ENCODE results near the gene IGSF21.

IGSF21 gene

GRCh38 chr1:18192182-18192581, 84.6 kb downstream of the IGSF21 start:
- FAIRE-seq (no peak), DNase-seq (ENCODE audit: insufficient read length, low spot score) (no peak)
- no peak for TF ChIP-seq POLR2A (IDR thresholded peaks at IDR 0.05; ENCODE audit: low read depth, low read length)
- no peak for TF ChIP-seq TAF1 (IDR thresholded peaks at IDR 0.05; ENCODE audit: low read depth, low read length)
- TF ChIP-seq POU2F2 (IDR thresholded peaks at IDR 0.05; ENCODE audit: low read depth, low read length), result no peak
- no peak for TF ChIP-seq POLR2AphosphoS5 (IDR thresholded peaks at IDR 0.05; ENCODE audit: low read depth, low read length)
- TF ChIP-seq PAX5 (IDR thresholded peaks at IDR 0.05; ENCODE audit: insufficient read depth, low read length, severe bottlenecking), result no peak
- no peak for TF ChIP-seq SPI1 (IDR thresholded peaks at IDR 0.05; ENCODE audit: low read depth, low read length)

- no peak for FAIRE-seq
- TF ChIP-seq POU2F2 (IDR thresholded peaks at IDR 0.05; ENCODE audit: low read depth, low read length) (no peak), PAX5 (IDR thresholded peaks at IDR 0.05; ENCODE audit: insufficient read depth, low read length, severe bottlenecking) (no peak), SPI1 (IDR thresholded peaks at IDR 0.05; ENCODE audit: low read depth, low read length) (no peak), TAF1 (IDR thresholded peaks at IDR 0.05; ENCODE audit: low read depth, low read length) (no peak), POLR2AphosphoS5 (IDR thresholded peaks at IDR 0.05; ENCODE audit: low read depth, low read length) (no peak), POLR2A (IDR thresholded peaks at IDR 0.05; ENCODE audit: low read depth, low read length) (no peak)
These were observed 85.4 kb downstream of the IGSF21 start for GRCh38 chr1:18192974-18193373.

GRCh38 chr1:18197299-18197698, 89.7 kb downstream of the IGSF21 start:
- DNase-seq (ENCODE audit: insufficient read length, low spot score), result no peak
- no peak for TF ChIP-seq SPI1 (IDR thresholded peaks at IDR 0.05; ENCODE audit: low read depth, low read length)
- no peak for TF ChIP-seq POU2F2 (IDR thresholded peaks at IDR 0.05; ENCODE audit: low read depth, low read length)
- TF ChIP-seq PAX5 (IDR thresholded peaks at IDR 0.05; ENCODE audit: insufficient read depth, low read length, severe bottlenecking), result no peak
- TF ChIP-seq POLR2A (IDR thresholded peaks at IDR 0.05; ENCODE audit: low read depth, low read length), result no peak
- TF ChIP-seq TAF1 (IDR thresholded peaks at IDR 0.05; ENCODE audit: low read depth, low read length), result no peak
- TF ChIP-seq POLR2AphosphoS5 (IDR thresholded peaks at IDR 0.05; ENCODE audit: low read depth, low read length), result no peak
- no peak for FAIRE-seq

More at GRCh38 chr1:18192974-18193373, 85.4 kb downstream of the IGSF21 start:
- DNase-seq (ENCODE audit: insufficient read length, low spot score), result no peak

GRCh38 chr1:18198260-18198659, 90.7 kb downstream of the IGSF21 start:
- no peak for TF ChIP-seq PAX5 (IDR thresholded peaks at IDR 0.05; ENCODE audit: insufficient read depth, low read length, severe bottlenecking)
- no peak for TF ChIP-seq SPI1 (IDR thresholded peaks at IDR 0.05; ENCODE audit: low read depth, low read length)
- no peak for TF ChIP-seq TAF1 (IDR thresholded peaks at IDR 0.05; ENCODE audit: low read depth, low read length)
- no peak for TF ChIP-seq POLR2AphosphoS5 (IDR thresholded peaks at IDR 0.05; ENCODE audit: low read depth, low read length)
- TF ChIP-seq POU2F2 (IDR thresholded peaks at IDR 0.05; ENCODE audit: low read depth, low read length), result no peak
- TF ChIP-seq POLR2A (IDR thresholded peaks at IDR 0.05; ENCODE audit: low read depth, low read length), result no peak
- FAIRE-seq, result no peak

GRCh38 chr1:18199462-18199861, 91.9 kb downstream of the IGSF21 start:
- TF ChIP-seq SPI1 (IDR thresholded peaks at IDR 0.05; ENCODE audit: low read depth, low read length) (no peak), TAF1 (IDR thresholded peaks at IDR 0.05; ENCODE audit: low read depth, low read length) (no peak), POLR2A (IDR thresholded peaks at IDR 0.05; ENCODE audit: low read depth, low read length) (no peak), PAX5 (IDR thresholded peaks at IDR 0.05; ENCODE audit: insufficient read depth, low read length, severe bottlenecking) (no peak), POU2F2 (IDR thresholded peaks at IDR 0.05; ENCODE audit: low read depth, low read length) (no peak)
- FAIRE-seq, result no peak
- no peak for DNase-seq (ENCODE audit: insufficient read length, low spot score)

More at GRCh38 chr1:18198260-18198659, 90.7 kb downstream of the IGSF21 start:
- no peak for DNase-seq (ENCODE audit: insufficient read length, low spot score)

GRCh38 chr1:18200136-18200717, 92.6 kb downstream of the IGSF21 start:
- DNase-seq (ENCODE audit: insufficient read length, low spot score) (no peak), FAIRE-seq (no peak)
- no peak for TF ChIP-seq TAF1 (IDR thresholded peaks at IDR 0.05; ENCODE audit: low read depth, low read length)
- TF ChIP-seq POU2F2 (IDR thresholded peaks at IDR 0.05; ENCODE audit: low read depth, low read length), result no peak
- TF ChIP-seq POLR2AphosphoS5 (IDR thresholded peaks at IDR 0.05; ENCODE audit: low read depth, low read length), result no peak
- TF ChIP-seq SPI1 (IDR thresholded peaks at IDR 0.05; ENCODE audit: low read depth, low read length), result no peak
- TF ChIP-seq PAX5 (IDR thresholded peaks at IDR 0.05; ENCODE audit: insufficient read depth, low read length, severe bottlenecking), result no peak
- no peak for TF ChIP-seq POLR2A (IDR thresholded peaks at IDR 0.05; ENCODE audit: low read depth, low read length)

- TF ChIP-seq TAF1 (IDR thresholded peaks at IDR 0.05; ENCODE audit: low read depth, low read length) (no peak), POU2F2 (IDR thresholded peaks at IDR 0.05; ENCODE audit: low read depth, low read length) (no peak), SPI1 (IDR thresholded peaks at IDR 0.05; ENCODE audit: low read depth, low read length) (no peak), PAX5 (IDR thresholded peaks at IDR 0.05; ENCODE audit: insufficient read depth, low read length, severe bottlenecking) (no peak)
- FAIRE-seq (no peak), DNase-seq (ENCODE audit: insufficient read length, low spot score) (no peak)
These were observed 93.3 kb downstream of the IGSF21 start for GRCh38 chr1:18200918-18201317.

GRCh38 chr1:18201997-18202719, 94.6 kb downstream of the IGSF21 start:
- TF ChIP-seq PAX5 (IDR thresholded peaks at IDR 0.05; ENCODE audit: insufficient read depth, low read length, severe bottlenecking), result no peak
- no peak for TF ChIP-seq SPI1 (IDR thresholded peaks at IDR 0.05; ENCODE audit: low read depth, low read length)
- no peak for TF ChIP-seq TAF1 (IDR thresholded peaks at IDR 0.05; ENCODE audit: low read depth, low read length)
- no peak for TF ChIP-seq POLR2AphosphoS5 (IDR thresholded peaks at IDR 0.05; ENCODE audit: low read depth, low read length)
- no peak for TF ChIP-seq POLR2A (IDR thresholded peaks at IDR 0.05; ENCODE audit: low read depth, low read length)
- TF ChIP-seq POU2F2 (IDR thresholded peaks at IDR 0.05; ENCODE audit: low read depth, low read length), result no peak
- no peak for DNase-seq (ENCODE audit: insufficient read length, low spot score)
- FAIRE-seq, result no peak

GRCh38 chr1:18203645-18204044, 96.0 kb downstream of the IGSF21 start:
- no peak for DNase-seq (ENCODE audit: insufficient read length, low spot score)
- no peak for TF ChIP-seq POLR2A (IDR thresholded peaks at IDR 0.05; ENCODE audit: low read depth, low read length)
- TF ChIP-seq TAF1 (IDR thresholded peaks at IDR 0.05; ENCODE audit: low read depth, low read length), result no peak
- no peak for TF ChIP-seq PAX5 (IDR thresholded peaks at IDR 0.05; ENCODE audit: insufficient read depth, low read length, severe bottlenecking)
- no peak for TF ChIP-seq SPI1 (IDR thresholded peaks at IDR 0.05; ENCODE audit: low read depth, low read length)
- no peak for TF ChIP-seq POLR2AphosphoS5 (IDR thresholded peaks at IDR 0.05; ENCODE audit: low read depth, low read length)
- no peak for TF ChIP-seq POU2F2 (IDR thresholded peaks at IDR 0.05; ENCODE audit: low read depth, low read length)
- no peak for FAIRE-seq

Measured in GM12891 (cell line).